Measurements from ENCODE around the gene JADE1. TPM values are rescaled to one million over a fixed set of nuclear protein-coding genes. Genes with fewer than 3 reads are reported as not detected.

JADE1 gene
- total and polyA plus RNA-seq, 7 donors: 1.8 to 45.1 (median 27.7) TPM

DNA sequence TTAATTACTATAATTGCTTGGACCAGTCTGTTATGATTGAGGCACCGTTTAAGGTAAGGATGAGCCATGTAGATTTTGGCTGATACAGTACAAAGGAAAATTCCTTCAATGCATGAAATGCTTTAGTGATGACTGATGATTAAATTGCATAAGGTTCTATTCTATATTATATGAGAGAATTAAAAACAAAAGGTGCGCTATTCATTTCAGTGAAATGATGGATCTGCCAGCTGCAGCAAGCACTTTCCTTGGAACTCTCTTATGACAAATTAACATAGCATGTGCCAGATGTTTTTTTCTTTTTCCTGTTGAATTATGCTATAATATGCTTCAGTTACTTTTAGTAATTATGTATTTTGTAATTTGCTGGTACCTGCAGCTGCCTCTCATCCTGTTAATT, 98.5 kb downstream of the JADE1 start:
- Histone ChIP-seq H3K4me3 (no peak overlapping the region), H3K36me3 (no peaks in the 10 kb centered on the region), H3K27me3 (no peaks in the 10 kb centered on the region), H3K27ac (no peak overlapping the region), H3K4me1 (no peaks in the 10 kb centered on the region), H3K9me3 (no peaks in the 10 kb centered on the region)
- WGBS, 2 donors: 96% methylated on average over 2 of the region's 2 CpGs
- intact Hi-C loops (cut with DNase I): no loop called here
- no peak for TF ChIP-seq POLR2AphosphoS5 (IDR thresholded peaks at IDR 0.05)
- TF ChIP-seq, protein P1, sequence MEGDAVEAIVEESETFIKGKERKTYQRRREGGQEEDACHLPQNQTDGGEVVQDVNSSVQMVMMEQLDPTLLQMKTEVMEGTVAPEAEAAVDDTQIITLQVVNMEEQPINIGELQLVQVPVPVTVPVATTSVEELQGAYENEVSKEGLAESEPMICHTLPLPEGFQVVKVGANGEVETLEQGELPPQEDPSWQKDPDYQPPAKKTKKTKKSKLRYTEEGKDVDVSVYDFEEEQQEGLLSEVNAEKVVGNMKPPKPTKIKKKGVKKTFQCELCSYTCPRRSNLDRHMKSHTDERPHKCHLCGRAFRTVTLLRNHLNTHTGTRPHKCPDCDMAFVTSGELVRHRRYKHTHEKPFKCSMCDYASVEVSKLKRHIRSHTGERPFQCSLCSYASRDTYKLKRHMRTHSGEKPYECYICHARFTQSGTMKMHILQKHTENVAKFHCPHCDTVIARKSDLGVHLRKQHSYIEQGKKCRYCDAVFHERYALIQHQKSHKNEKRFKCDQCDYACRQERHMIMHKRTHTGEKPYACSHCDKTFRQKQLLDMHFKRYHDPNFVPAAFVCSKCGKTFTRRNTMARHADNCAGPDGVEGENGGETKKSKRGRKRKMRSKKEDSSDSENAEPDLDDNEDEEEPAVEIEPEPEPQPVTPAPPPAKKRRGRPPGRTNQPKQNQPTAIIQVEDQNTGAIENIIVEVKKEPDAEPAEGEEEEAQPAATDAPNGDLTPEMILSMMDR (IDR thresholded peaks at IDR 0.05): no peak
- TF ChIP-seq EP300 (IDR thresholded peaks at IDR 0.05): no peak
- no peak for TF ChIP-seq POLR2A (IDR thresholded peaks at IDR 0.05)
- DNase-seq: no peak

DNA sequence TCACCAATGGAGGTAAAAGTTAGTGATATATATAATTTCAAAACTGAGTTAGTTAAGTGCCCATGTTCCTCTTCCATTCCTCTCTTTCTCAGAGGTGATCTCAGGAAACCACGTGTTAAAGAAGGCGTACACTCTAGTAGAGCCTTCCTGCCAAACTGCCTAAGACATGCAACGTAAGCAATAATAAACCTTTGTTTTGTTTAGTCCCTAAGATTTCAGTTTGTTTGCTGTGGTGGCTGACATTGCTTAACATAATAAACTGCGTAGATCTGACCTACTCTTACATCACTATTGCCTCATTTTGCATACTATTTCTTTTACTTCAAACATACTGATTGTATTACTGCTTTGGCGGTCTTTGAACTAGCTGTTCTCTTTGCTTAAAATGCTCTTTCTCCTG, 99.2 kb downstream of the JADE1 start:
- no peak for DNase-seq
- WGBS, 2 donors: 79 to 86% methylated on average over 5 of the region's 5 CpGs

DNA sequence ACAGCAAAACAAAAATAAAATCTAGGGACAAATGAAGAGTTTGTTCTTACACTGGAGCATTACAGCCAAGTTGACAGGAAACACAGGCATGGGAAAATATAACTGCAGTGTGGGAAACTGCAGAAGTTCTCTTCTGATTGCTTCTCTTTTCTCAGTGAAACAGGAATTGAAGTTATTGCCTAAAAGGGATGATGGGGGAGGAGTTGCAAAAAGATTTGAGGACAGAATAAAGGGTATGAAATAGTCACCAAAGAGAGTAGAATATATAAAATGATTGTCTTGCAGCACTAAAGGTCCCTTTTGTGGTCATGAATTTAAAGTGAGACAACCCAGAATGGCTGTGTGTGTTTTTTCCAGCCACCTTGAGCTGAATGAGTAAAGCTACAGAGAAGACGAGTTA, 103.7 kb downstream of the JADE1 start:
- Histone ChIP-seq H3K27me3 (no peaks in the 10 kb centered on the region), H3K27ac (no peak overlapping the region), H3K36me3 (no peaks in the 10 kb centered on the region), H3K4me1 (no peaks in the 10 kb centered on the region), H3K4me3 (no peak overlapping the region), H3K9me3 (no peaks in the 10 kb centered on the region)
- TF ChIP-seq POLR2A (IDR thresholded peaks at IDR 0.05): no peak
- no peak for TF ChIP-seq EP300 (IDR thresholded peaks at IDR 0.05)
- no peak for TF ChIP-seq POLR2AphosphoS5 (IDR thresholded peaks at IDR 0.05)
- TF ChIP-seq, protein P1 (IDR thresholded peaks at IDR 0.05): no peak
- DNase-seq: no peak
- WGBS, 2 donors: 71 to 93% methylated on average over 1 of the region's 1 CpG
- intact Hi-C loops (cut with DNase I): no loop called here

More for the DNA sequence above, 99.2 kb downstream of the JADE1 start:
- TF ChIP-seq, protein P1 (IDR thresholded peaks at IDR 0.05): no peak
- TF ChIP-seq POLR2A (IDR thresholded peaks at IDR 0.05) (no peak), POLR2AphosphoS5 (IDR thresholded peaks at IDR 0.05) (no peak), EP300 (IDR thresholded peaks at IDR 0.05) (no peak)
- Histone ChIP-seq H3K36me3 (no peaks in the 10 kb centered on the region), H3K27ac (no peak overlapping the region), H3K27me3 (no peaks in the 10 kb centered on the region), H3K9me3 (no peaks in the 10 kb centered on the region), H3K4me3 (no peak overlapping the region), H3K4me1 (no peaks in the 10 kb centered on the region)
- intact Hi-C loops (cut with DNase I): no loop called here

DNA sequence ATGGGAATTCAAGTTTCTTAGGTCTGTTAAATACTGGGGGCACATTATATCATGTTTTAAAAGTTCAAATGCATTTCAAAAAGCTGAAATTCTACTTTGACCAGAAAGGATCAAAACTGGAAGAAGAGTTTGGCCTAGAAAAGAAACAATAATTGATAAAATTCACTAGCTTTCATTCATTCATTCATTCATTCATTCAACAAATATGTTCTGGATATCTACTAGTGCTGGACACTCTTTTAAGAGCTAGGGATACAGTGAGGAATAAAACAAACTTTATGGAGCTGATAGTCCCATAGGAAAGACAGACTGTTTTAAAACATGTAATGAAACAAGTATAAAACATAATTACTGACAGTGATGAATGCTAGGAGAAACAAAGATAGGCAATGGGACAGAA, 106.0 kb downstream of the JADE1 start:
- no peaks in the 10 kb centered on the region for H3K36me3 ChIP-seq
- H3K4me3 ChIP-seq: no peak overlapping the region
- no peak for DNase-seq
- no peak overlapping the region for H3K27ac ChIP-seq
- H3K27me3 ChIP-seq: no peaks in the 10 kb centered on the region
- TF ChIP-seq EP300 (IDR thresholded peaks at IDR 0.05) (no peak), POLR2AphosphoS5 (IDR thresholded peaks at IDR 0.05) (no peak), POLR2A (IDR thresholded peaks at IDR 0.05) (no peak)
- TF ChIP-seq, protein P1 (IDR thresholded peaks at IDR 0.05): no peak
- no peaks in the 10 kb centered on the region for H3K4me1 ChIP-seq
- intact Hi-C loops (cut with DNase I): no loop called here
- no peaks in the 10 kb centered on the region for H3K9me3 ChIP-seq

DNA sequence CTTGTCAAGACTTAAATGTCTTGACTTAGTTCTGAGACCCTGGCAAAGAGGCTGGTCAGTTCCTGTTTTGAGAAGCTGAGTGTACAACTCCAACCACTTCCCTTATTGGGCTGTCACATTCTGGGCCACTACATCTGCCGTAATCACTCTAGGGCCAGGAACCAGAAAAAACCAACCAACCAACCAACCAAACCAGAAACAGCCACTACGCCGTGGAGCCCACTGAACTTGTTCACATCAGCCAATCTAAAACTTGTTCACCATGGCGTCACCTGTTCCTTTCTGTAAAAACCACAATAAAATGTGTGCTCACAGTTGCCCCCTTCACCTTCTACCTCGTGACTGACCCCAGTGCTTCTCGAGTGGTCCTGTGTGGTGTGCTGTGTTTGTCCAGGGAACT, 107.3 kb downstream of the JADE1 start:
- TF ChIP-seq EP300 (IDR thresholded peaks at IDR 0.05) (no peak), POLR2A (IDR thresholded peaks at IDR 0.05) (no peak), POLR2AphosphoS5 (IDR thresholded peaks at IDR 0.05) (no peak)
- TF ChIP-seq, protein P1 (IDR thresholded peaks at IDR 0.05): no peak
- H3K9me3 ChIP-seq: no peaks in the 10 kb centered on the region
- no peaks in the 10 kb centered on the region for H3K36me3 ChIP-seq
- intact Hi-C loops (cut with DNase I): no loop called here
- no peak for DNase-seq
- no peak overlapping the region for H3K4me3 ChIP-seq
- 65 to 87% methylated on average over 6 of the region's 6 CpGs for WGBS, 2 donors
- H3K27ac ChIP-seq: no peak overlapping the region
- H3K4me1 ChIP-seq: no peaks in the 10 kb centered on the region
- H3K27me3 ChIP-seq: no peaks in the 10 kb centered on the region

All from sigmoid colon (tissue), 7 donors.